ENCODE measurements around the gene CROCC2. TPM values are rescaled to one million over a fixed set of nuclear protein-coding genes. Genes with fewer than 3 reads are reported as not detected.

The CROCC2 gene
- total RNA-seq, 2 experiments from 2014 or later = not detected

DNA sequence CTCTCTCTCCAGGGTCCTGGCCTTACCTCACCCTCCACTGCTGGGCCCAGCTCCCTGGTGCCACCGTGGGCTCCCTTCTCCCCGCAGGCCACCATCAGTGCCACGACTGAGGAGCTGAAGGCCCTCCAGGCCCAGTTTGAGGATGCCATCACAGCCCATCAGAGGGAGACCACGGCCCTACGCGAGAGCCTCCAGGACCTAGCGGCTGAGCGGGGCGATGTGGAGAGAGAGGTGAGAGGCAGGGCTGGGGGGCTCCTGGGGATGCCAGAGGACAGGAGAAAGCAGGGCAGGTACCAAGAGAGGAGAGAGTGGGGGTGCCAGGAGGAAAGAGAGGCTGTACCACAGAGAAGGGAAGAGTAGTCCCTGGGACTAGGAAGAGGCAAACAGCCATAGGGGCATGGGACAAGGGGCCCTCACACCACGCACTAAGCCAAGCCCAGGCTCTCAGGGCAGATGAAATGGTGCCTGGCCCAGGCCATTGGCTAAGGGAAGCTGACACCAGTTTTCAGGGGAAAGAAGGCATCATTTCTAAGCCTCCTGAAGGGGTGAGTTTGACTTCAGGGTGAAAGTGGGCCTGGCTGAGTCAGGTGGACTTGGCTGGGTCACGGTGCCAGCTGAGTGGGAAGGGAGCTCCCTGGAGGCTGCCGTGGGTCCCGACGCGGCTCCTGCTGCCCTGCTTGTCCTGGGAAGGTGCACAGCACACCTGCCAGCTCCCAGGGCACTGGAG lies 53.2 kb downstream of the CROCC2 start:
- H3K4me3 Mint-ChIP-seq = no peak overlapping the region
- ChIA-PET POLR2A (no interaction called here), CTCF (no interaction called here)
- no peak for DNase-seq
- no peaks in the 10 kb centered on the region for H3K4me1 Mint-ChIP-seq (ENCODE audit: low read depth)
- no peaks in the 10 kb centered on the region for H3K9me3 Mint-ChIP-seq (ENCODE audit: insufficient read depth)
- ATAC-seq = no peak
- H3K27ac Mint-ChIP-seq = no peak overlapping the region
- H3K36me3 Mint-ChIP-seq (ENCODE audit: low read depth) = no peaks in the 10 kb centered on the region
- H3K27me3 Mint-ChIP-seq (ENCODE audit: low read depth) = no peaks in the 10 kb centered on the region

DNA sequence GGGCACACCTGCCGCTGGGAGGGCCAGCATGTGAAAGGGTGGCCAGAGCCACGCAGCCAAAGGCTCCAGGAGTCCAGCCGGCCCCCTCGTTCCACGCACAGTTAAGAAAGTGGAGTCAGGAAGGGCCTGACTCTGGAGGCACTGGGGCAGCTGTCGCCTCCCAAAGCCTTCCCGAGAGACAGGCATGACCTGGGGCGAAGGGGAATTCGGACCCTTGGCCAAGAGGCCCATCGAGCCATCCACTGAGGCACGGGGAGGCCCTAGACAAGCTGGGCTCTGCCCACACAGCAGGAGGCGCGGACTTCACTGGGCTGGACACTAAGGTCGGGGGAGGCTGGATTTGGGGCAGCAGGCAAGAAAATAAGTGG lies 53.8 kb downstream of the CROCC2 start:
- ChIA-PET CTCF (no interaction called here), POLR2A (no interaction called here)
- no peak for ATAC-seq
- Mint-ChIP-seq H3K27me3 (ENCODE audit: low read depth) (no peaks in the 10 kb centered on the region), H3K36me3 (ENCODE audit: low read depth) (no peaks in the 10 kb centered on the region), H3K27ac (no peak overlapping the region), H3K4me3 (no peak overlapping the region), H3K4me1 (ENCODE audit: low read depth) (no peaks in the 10 kb centered on the region), H3K9me3 (ENCODE audit: insufficient read depth) (no peaks in the 10 kb centered on the region)
- no peak for DNase-seq

DNA sequence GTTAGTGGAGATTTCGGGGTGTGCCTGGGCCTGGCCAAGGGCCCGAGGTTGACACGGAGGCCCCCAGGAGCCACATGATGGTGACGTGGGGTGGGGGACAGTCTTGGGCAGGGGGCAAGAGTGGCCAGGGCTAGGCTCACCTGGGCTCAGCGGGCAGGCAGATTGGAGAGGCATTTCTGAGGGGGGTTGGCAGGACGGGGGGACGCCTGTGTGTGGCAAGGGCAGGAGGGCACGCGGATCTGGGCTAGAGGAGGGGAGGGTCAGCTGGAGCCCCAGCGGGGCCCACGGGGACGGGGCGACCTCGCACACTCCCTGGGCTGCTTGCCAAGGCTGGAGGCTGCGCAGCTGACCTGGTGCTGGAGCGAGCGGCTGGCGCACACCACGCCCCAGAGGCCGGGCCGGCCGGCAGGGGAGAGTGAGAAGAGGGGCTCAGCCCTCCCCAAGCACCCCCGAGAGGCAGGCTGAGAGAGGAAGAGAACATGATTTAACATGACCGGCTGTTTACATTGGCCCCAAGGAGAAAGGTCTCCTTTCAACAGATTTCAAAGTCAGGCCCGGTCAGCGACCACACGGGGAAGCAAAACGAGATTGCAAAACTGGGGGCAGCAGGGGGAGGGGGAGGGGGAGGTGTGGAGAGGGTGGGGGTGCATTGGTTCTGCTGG lies 54.3 kb downstream of the CROCC2 start:
- CTCF ChIA-PET = no interaction called here
- Mint-ChIP-seq H3K4me1 (ENCODE audit: low read depth) (no peaks in the 10 kb centered on the region), H3K36me3 (ENCODE audit: low read depth) (no peaks in the 10 kb centered on the region), H3K27me3 (ENCODE audit: low read depth) (no peaks in the 10 kb centered on the region), H3K27ac (no peak overlapping the region), H3K4me3 (no peak overlapping the region), H3K9me3 (ENCODE audit: insufficient read depth) (no peaks in the 10 kb centered on the region)
- POLR2A ChIA-PET = no interaction called here
- no peak for ATAC-seq
- peak; percentile 4 for DNase-seq

DNA sequence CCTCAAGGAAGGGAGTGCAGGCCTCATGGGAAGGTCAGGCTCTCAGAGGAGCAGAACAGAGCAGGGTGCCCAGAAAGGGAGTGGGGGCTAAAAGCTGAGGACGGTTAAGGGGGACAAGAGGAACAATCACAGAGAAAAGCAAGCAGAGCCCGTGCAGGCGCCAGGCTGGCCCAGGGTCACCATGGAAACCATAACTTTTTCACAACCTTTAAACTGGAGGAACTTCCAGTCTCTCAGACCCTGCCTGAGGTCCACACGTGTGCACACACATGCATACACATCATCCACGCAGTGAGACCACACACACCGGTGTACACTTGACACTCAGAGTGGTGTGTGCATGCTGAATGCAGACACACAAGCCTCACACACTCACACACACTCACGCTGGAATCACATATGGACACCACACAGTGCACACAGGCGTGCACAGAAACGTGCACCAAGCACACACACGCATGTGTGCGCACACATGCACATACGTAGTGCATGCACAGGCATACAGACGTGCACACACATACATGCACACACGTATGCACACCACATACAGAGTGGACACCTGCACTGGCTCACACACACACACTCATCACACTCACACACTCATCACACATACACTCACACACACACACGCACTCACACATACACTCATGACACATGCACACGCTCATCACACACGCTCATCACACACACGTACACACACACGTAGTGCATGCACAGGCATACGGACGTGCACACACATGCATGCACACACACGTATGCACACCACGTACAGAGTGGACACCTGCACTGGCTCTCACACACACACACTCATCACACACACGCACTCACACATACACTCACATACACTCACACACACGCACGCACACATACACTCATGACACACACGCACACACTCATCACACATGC lies 55.1 kb downstream of the CROCC2 start:
- no peaks in the 10 kb centered on the region for H3K4me1 Mint-ChIP-seq (ENCODE audit: low read depth)
- H3K4me3 Mint-ChIP-seq = no peak overlapping the region
- H3K36me3 Mint-ChIP-seq (ENCODE audit: low read depth) = no peaks in the 10 kb centered on the region
- no peak overlapping the region for H3K27ac Mint-ChIP-seq
- DNase-seq (no peak), ATAC-seq (no peak)
- no peaks in the 10 kb centered on the region for H3K9me3 Mint-ChIP-seq (ENCODE audit: insufficient read depth)
- POLR2A ChIA-PET = no interaction called here
- no peaks in the 10 kb centered on the region for H3K27me3 Mint-ChIP-seq (ENCODE audit: low read depth)
- CTCF ChIA-PET = no interaction called here

DNA sequence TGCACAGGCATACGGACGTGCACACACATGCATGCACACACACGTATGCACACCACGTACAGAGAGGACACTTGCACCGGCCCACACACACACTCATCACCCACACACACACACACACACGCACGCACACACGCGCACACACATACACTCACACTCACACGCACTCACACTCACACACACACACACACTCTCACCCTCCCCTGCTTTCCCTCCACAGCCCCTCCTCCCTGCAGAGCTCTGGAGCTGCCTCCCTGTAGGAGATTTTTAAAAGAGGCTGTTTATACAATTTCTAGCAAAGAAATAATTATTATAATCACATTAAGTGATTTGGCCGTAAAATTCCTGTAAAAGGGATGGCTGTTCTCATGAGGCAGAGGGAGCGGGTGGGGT lies 55.8 kb downstream of the CROCC2 start:
- CTCF ChIA-PET = no interaction called here
- Mint-ChIP-seq H3K4me1 (ENCODE audit: low read depth) (no peaks in the 10 kb centered on the region), H3K4me3 (no peak overlapping the region), H3K27me3 (ENCODE audit: low read depth) (no peaks in the 10 kb centered on the region), H3K9me3 (ENCODE audit: insufficient read depth) (no peaks in the 10 kb centered on the region), H3K27ac (no peak overlapping the region), H3K36me3 (ENCODE audit: low read depth) (no peaks in the 10 kb centered on the region)
- DNase-seq (no peak), ATAC-seq (no peak)
- POLR2A ChIA-PET = no interaction called here

DNA sequence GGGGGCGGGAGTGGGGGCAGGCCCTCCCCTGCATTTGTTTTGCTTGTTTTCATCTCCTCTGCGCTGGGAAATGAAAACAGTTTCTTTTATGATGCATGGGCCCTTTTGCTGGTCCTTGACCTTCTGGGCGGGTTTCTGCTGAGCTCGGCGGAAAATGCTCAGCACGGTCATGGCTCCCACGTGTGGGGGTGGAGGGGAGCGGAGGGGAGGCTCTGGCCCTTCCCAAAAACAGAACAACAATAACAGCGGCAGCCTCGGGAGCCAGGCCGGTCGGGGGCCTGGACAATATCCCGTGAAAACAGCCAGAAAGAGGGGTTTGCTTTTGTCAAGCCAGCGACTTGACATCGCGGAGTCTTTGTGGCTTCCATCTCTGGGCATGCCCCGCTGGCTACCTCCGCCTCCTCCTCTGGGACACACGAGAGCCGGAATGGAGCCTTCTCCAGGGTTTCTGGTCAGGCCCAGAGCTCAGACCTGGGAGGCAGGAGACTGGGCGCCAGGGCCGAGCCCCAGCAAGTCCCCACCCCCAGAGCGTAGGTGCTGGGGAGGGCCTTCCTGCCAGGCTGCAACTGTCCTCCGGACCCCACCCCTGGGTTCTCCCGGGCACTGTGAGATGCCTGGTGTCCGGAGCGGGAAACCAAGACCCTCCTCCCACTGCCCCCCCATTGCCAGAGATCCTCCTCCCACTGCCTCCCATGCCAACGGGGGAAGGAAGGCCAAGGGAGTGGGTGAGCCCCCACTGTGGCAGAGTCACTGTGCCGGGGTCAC lies 56.3 kb downstream of the CROCC2 start:
- Mint-ChIP-seq H3K36me3 (ENCODE audit: low read depth) (no peaks in the 10 kb centered on the region), H3K27me3 (ENCODE audit: low read depth) (no peaks in the 10 kb centered on the region), H3K4me1 (ENCODE audit: low read depth) (no peaks in the 10 kb centered on the region), H3K9me3 (ENCODE audit: insufficient read depth) (no peaks in the 10 kb centered on the region), H3K27ac (no peak overlapping the region), H3K4me3 (no peak overlapping the region)
- ChIA-PET POLR2A (no interaction called here), CTCF (no interaction called here)
- no peak for ATAC-seq
- no peak for DNase-seq

DNA sequence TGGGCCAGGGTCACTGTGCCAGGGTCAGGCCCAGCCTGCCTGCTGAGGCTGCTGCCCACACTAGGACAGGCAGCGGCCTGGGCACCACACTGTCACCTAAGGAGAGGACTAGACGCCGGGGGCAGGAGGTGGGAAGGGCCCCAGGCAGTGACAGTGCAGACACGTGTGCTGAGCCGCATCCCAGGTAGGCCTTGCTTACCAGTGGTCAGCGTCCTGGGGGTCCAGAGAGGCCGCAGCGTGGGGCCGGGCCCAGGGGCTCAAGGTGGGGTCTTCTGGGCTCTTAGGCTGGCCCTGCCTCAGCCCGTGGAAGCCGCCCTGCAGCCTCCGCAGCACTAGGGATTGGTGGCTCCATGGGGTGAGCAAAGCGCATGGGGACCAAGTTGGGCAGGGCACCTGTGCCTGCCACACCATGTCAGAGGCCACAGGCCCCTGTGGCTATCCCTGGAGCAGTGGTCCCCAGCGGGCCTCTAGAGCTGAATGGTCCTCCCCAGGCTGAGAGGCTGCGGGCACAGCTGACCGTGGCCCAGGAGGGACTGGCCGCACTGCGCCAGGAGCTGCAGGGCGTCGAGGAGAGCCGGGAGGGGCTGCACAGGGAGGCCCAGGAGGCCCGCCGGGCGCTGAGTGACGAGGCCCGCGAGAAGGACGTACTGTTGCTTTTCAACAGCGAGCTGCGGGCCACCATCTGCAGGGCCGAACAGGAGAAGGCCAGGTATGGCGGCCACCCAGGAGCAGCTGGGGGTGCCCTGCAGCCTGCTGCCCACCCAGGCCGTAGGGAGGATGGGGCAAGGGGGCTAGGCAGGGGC lies 57.1 kb downstream of the CROCC2 start:
- no peak for ATAC-seq
- no peaks in the 10 kb centered on the region for H3K4me1 Mint-ChIP-seq (ENCODE audit: low read depth)
- CTCF ChIA-PET = no interaction called here
- H3K27ac Mint-ChIP-seq = no peak overlapping the region
- H3K9me3 Mint-ChIP-seq (ENCODE audit: insufficient read depth) = no peaks in the 10 kb centered on the region
- no peak overlapping the region for H3K4me3 Mint-ChIP-seq
- no peak for DNase-seq
- no peaks in the 10 kb centered on the region for H3K36me3 Mint-ChIP-seq (ENCODE audit: low read depth)
- POLR2A ChIA-PET = no interaction called here
- no peaks in the 10 kb centered on the region for H3K27me3 Mint-ChIP-seq (ENCODE audit: low read depth)

DNA sequence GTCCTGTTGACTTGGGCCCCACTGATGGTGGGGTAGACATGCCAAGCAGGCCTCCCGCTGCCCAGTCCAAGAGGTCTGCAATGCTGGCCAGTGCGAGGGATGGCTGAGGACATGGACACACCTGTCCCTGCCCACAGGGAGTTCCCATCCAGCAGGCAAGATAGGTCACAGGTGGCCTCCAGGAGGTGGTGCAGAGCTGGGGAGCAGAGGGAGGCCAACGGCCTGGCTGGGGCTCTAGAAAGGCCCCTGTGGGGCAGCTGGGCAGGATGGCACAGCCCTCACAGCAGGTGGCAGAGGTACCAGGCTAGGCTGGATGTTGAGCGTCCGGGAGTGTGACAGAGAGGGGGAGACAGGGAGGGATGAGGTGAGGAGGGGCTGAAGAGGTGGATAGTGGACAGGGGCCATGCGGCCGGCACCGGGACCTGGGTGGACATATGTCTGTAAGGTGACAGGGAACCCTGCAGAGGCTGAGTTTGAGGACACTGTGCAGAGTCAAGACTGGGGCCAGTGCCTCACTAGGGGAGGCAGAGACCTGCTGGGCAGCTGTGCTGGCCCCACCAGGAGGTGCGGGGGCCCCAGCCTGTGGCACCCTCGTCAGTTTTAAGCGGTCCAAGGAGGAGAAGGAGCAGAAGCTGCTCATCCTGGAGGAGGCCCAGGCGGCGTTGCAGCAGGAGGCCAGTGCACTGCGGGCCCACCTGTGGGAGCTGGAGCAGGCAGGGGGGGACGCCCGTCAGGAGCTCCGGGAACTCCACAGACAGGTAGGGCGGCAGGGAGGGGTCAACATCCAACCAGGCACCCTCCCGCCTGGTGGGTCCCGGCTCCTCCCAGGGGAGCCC lies 58.0 kb downstream of the CROCC2 start:
- Mint-ChIP-seq H3K27me3 (ENCODE audit: low read depth) (no peaks in the 10 kb centered on the region), H3K27ac (no peak overlapping the region), H3K9me3 (ENCODE audit: insufficient read depth) (no peaks in the 10 kb centered on the region), H3K36me3 (ENCODE audit: low read depth) (no peaks in the 10 kb centered on the region), H3K4me1 (ENCODE audit: low read depth) (no peaks in the 10 kb centered on the region), H3K4me3 (no peak overlapping the region)
- DNase-seq (no peak), ATAC-seq (peak; percentile 16)
- POLR2A ChIA-PET = no interaction called here
- CTCF ChIA-PET = no interaction called here

DNA sequence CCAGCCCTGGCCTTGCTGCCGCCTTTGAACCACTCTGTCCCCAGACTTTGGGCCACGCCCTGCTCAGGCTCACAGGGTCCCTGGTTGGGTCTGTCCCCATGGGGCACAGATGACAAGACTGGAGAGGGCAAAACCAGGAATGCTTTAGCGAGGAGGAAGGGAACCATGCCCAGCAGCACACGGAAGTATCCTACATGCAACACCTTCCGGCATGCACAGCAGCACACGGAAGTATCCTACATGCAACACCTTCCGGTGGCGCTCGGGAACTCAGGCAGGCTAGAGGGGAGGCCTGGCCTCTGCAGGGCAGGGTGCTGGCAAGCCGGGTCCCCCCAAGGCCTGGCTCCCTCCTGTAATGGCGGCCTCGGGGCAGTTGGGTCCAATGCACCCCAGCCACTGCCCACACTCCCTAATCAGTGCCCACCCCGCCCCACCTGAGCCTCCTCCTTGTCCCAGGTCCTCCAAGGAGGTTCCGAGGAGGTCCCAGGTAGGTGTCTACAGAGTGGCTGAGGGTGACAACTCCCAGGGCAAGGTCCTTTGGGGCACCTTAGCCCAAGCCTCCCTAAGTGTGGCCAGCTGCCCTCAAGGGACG lies 58.7 kb downstream of the CROCC2 start:
- ChIA-PET CTCF (no interaction called here), POLR2A (no interaction called here)
- Mint-ChIP-seq H3K4me1 (ENCODE audit: low read depth) (no peaks in the 10 kb centered on the region), H3K27me3 (ENCODE audit: low read depth) (no peaks in the 10 kb centered on the region), H3K36me3 (ENCODE audit: low read depth) (no peaks in the 10 kb centered on the region), H3K27ac (no peak overlapping the region), H3K4me3 (no peak overlapping the region), H3K9me3 (ENCODE audit: insufficient read depth) (no peaks in the 10 kb centered on the region)
- DNase-seq (no peak), ATAC-seq (no peak)

DNA sequence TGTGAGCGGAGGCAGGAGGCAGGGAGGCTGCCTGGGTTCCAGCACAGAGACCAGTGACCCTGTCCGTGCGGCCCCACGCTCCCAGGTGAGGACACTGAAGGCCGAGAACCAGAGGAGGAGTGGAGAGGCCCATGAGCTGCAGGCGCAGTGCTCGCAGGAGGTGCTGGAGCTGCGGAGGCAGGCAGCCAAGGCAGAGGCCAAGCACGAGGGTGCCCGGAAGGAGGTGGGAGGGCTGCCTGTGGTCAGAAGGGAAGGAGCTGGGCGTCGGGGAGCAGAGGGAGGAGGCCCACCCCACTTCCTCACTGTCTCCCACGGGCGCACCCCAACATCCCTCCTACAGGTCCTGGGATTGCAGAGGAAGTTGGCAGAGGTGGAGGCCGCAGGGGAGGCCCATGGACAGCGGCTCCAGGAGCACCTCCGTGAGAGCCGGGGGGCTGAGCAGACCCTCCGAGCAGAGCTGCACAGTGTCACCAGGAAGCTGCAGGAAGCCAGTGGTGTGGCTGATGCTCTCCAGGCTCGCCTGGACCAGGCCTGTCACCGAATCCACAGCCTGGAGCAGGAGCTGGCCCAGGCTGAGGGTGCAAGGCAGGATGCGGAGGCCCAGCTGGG lies 59.3 kb downstream of the CROCC2 start:
- Mint-ChIP-seq H3K4me1 (ENCODE audit: low read depth) (no peaks in the 10 kb centered on the region), H3K9me3 (ENCODE audit: insufficient read depth) (no peaks in the 10 kb centered on the region), H3K4me3 (no peak overlapping the region), H3K27me3 (ENCODE audit: low read depth) (no peaks in the 10 kb centered on the region), H3K36me3 (ENCODE audit: low read depth) (no peaks in the 10 kb centered on the region), H3K27ac (no peak overlapping the region)
- ChIA-PET CTCF (no interaction called here), POLR2A (no interaction called here)
- ATAC-seq (no peak), DNase-seq (no peak)

Measured in activated CD8-positive, alpha-beta T cell treated with anti-CD3 and anti-CD28 coated beads, Interleukin-2, amount 10 ng/mL, durations not matched to agents 7 days and 5 days (primary cell).